ENCODE data around the gene GRM8. TPM values are rescaled to one million over a fixed set of nuclear protein-coding genes. Genes with fewer than 3 reads are reported as not detected.
A peak's percentile ranks its signal among the peaks of the same experiment; 100 is the strongest.

Gene GRM8
- total and polyA plus RNA-seq, 9 of the 15 experiments (the other 6 are each of a cell fraction or from before 2014, with no cell fraction given) = 0.13 TPM; not detected in 7

GRCh38 chr7:126667742-126668366 lies 584.9 kb downstream of the GRM8 start (continued):
- TF ChIP-seq NCOA1 (IDR thresholded peaks at IDR 0.05; ENCODE audit: low read depth) (no peak), ZNF239 (CRISPR knock-in tag; IDR thresholded peaks at IDR 0.05) (no peak; the same call in 1 of the 2 replicates), U2AF2 (optimal IDR thresholded peaks at IDR 0.05; ENCODE audit: low read depth, low read length) (no peak), THAP7 (CRISPR knock-in tag; IDR thresholded peaks at IDR 0.05) (no peak), ZNF592 (IDR thresholded peaks at IDR 0.05) (0 out of 2 replicates have a peak, but pooled peaks have one; percentile 12), FOXK2 (conservative IDR thresholded peaks at IDR 0.05 in 1 of 2, IDR thresholded peaks at IDR 0.05 in 1 of 2; ENCODE audit: low read depth in 2 of 2) (peak; percentile 70 to 85), GATAD2A (IDR thresholded peaks at IDR 0.05) (no peak), ZBTB40 (IDR thresholded peaks at IDR 0.05) (peak; percentile 72), ZBTB40 (CRISPR knock-in tag; IDR thresholded peaks at IDR 0.05) (no peak), NFIC (IDR thresholded peaks at IDR 0.05) (no peak), ZFP30 (CRISPR knock-in tag; IDR thresholded peaks at IDR 0.05; ENCODE audit: borderline replicate concordance) (no peak), SRSF1 (IDR thresholded peaks at IDR 0.05; ENCODE audit: low read depth, low read length) (no peak), MECOM (CRISPR knock-in tag; IDR thresholded peaks at IDR 0.05) (no peak)

Data from K562 (cell line).